Activated CD8-positive, alpha-beta memory T cell treated with anti-CD3 and anti-CD28 coated beads, Interleukin-2, amount 50 U/mL, for 4 hours (primary cell): Measurements from ENCODE around the gene CATSPERB.
"Not testable (repeated sequence)": the region's sequence is repeated elsewhere in the genome, so short reads cannot be mapped to it uniquely, and the experiment has no call there.

Experiments
- DNase-seq: peaks from one replicate; pipeline ENCODE4 v3.0.0-alpha.2; 2020

Gene CATSPERB

DNA sequence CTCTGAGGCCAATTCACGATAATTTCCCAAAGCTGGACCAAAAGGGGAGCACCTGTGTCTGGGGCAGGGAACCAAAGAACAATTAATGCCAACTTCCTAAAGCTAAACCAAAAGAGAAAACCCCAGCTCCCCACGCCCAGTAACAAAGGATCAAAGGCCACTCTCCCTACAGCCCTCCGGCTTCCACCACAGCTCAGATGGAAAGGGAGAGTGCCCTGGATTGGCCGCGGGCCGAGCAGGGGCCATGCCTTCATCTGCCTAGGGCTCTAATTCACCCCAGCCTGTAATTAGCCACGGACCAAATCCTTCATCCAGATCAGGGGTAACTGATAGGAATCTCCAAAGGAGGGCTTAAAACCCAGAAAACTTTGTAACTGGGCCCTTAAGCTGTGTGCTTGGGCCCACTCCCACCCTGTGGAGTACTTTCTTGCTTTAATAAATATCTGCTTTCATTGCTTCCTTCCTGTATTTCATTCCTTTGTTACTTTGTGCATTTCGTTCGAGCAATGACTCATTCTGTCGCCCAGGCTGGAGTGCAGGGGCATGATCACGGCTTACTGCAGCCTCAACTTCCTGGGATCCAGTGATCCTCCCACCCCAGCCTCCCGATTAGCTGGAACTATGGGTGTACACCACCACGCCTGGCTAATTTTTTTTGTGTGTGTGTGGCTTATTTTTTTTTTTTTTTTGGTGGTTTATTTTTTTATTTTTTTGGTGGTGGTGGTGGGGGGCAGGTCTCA lies 156.2 kb downstream of the CATSPERB start:
- no peak for DNase-seq

DNA sequence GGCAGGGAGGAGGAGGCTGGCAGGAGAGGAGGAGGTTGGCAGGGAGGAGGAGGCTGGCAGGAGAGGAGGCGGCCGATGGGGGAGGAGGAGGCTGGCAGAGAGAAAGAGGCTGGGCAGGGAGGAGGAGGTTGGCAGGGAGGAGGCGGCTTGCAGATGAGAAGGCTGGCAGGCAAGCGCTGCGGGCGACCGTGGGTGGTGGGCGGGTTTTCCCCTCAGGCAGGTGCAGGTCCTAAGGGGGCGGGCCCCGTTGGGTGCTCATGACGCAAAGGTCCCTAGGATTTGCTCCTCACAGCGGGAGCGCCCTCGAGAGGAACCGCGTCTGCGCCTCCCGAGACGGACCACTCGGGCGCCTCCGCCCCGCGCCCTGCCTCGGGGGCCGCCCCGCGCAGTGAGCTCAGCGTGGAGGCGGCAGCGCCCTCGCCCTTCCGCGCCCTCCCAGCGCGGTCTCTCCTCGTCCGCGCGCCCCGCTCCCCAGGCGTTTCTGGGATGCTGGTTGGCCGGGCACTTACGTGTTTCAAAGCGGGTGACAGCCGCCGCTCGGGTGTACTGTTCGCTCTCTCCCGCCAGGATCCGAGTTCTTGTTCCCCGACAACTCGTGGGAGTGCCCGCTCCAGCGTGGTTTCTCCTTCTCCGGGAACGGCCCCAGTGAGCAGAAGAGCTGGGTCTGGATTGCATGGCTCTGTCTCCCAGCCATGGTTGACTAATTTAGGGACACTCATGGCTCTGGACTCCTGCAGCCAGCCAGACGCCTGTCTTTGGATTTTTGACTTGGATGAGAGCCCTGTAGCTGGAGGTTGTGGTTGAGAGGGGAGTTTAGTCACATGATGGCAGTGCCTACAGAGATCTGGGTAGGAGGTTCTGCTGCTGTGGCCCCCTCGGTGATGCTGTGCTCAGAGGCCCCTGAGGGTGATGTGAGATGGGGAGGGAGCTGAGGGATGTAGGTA lies 157.7 kb downstream of the CATSPERB start:
- peak; percentile 92 for DNase-seq

DNA sequence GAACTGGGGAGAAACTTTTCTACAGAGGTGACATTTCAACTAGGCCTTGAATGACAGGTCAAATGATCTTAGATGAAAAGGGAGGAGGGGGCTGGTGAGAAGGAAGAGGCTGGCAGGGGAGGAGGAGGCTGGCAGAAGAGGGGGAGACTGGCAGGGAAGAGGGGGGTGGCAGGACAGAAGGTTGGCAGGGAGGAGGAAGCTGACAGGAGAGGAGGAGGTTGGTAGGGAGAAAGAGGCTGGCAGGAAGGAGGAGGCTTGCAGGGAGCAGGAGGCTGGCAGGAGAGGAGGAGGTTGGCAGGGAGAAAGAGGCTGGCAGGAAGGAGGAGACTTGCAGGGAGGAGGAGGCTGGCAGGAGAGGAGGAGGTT lies 158.4 kb downstream of the CATSPERB start:
- DNase-seq, result no peak

DNA sequence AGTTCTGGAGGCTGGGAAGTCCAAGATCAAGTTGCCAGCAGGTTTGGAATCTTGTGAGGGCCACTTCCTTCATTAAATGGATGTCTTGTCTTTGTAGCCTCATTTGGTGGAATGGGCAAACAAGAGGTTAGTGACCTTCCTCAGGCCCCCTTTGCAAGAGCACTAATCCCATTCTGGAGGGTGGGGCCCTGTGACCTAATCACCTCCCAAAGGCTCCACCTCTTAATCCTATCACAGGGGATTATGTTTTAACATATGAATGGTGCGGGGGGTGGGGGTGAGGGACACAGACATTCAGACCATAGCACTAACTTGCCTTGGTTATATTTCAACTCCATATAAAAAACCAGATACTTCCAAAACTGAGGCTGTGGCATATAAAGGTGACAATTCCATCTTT lies 161.9 kb downstream of the CATSPERB start:
- no peak for DNase-seq

GRCh38 chr14:91569301-91569700 lies 162.6 kb downstream of the CATSPERB start:
- no peak for DNase-seq

GRCh38 chr14:91568626-91569025 lies 163.3 kb downstream of the CATSPERB start:
- DNase-seq, result no peak

- DNase-seq, result not testable (repeated sequence)
Observed at GRCh38 chr14:91567827-91568226, 164.1 kb downstream of the CATSPERB start.

DNA sequence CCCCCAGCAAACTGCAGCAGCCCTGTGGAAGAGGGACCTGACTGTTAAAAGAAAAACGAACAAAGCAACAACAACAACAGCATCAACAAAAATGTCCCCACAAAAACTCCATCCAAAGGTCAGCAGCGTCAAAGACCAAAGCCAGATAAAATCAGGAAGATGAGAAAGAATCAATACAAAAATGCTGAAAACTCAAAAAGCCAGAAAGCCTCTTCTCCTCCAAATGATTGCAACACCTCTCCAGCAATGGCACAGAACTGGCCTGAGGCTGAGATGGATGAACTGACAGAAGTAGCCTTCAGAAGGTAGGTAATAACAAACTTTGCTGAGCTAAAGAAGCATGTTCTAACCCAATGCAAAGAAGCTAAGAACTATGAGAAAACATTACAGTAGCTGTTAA lies 176.4 kb downstream of the CATSPERB start:
- DNase-seq, result no peak

- DNase-seq, result no peak
Observed at GRCh38 chr14:91554535-91555332, 177.2 kb downstream of the CATSPERB start.

- no peak for DNase-seq
Observed at GRCh38 chr14:91548108-91548507, 183.8 kb downstream of the CATSPERB start.

GRCh38 chr14:91545946-91546716 lies 185.8 kb downstream of the CATSPERB start:
- DNase-seq, result no peak

DNA sequence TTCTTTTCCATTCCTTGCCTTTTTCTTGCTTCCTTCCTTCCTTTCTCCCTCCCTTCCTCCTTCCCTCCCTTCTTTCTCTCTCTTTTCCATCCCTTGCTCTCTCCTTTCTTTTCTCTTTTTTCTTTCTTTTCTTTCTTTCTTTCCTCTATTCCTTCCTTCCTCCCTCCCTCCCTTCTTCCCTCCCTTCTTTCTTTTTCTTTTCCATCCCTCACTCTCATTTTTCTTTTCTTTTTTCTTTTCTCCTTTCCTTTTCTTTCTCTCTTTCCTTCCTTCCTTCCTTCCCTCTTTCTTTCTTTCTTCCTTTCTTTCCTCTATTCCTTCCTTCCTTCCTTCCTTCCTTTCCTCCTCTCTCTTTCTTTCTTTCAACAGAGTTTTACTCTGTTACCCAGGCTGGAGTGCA lies 186.7 kb downstream of the CATSPERB start:
- DNase-seq, result no peak

DNA sequence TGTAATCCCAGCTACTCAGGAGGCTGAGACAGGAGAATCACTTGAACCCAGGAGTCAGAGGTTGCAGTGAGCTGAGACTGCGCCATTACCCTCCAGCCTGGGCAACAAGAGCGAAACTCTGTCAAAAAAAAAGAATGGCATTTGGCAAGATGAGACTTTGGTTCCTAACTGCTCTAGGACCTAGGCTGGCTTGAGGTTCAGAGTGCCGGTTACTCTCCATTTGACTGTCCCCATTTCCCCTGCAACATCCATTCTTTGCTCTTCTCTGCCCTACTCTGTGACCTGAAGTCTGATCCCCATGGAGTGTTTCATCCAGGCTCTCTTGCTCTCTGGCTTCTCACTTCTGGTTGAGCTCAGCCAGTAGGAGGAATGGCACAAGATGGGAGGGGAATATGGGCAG lies 195.6 kb downstream of the CATSPERB start:
- DNase-seq, result no peak

- DNase-seq, result not testable (repeated sequence)
Observed at GRCh38 chr14:91534059-91534458, 197.8 kb downstream of the CATSPERB start.

DNA sequence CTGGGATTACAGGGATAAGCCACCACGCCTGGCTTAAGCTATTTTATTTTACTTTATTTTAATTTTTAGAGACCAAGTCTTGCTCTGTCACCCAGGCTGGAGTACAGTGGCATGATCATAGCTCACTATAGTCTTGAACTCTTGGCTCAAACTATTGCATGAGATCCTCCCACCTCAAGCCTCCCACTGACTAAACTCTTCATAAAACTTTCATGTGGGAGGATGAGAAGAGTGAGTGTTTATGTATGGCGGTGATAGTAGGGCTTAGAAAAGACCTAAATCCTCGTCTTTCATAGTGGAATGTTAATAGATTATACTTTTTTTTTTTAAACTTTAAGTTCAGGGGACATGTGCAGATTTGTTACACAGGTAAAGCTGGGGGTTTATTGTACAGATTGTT lies 198.3 kb downstream of the CATSPERB start:
- no peak for DNase-seq
